ENCODE results near the gene COBLL1. TPM values are rescaled to one million over a fixed set of nuclear protein-coding genes. Genes with fewer than 3 reads are reported as not detected.

Gene COBLL1
- total and polyA plus RNA-seq, 4 donors: 12.6 to 31.3 (median 20.6) TPM

GRCh38 chr2:164677733-164678132 is 163.9 kb downstream of the COBLL1 start:
- no peaks in the 10 kb centered on the region for H3K4me1 ChIP-seq (ENCODE audit: control insufficient read depth, insufficient read depth, low read length)
- no peaks in the 10 kb centered on the region for H3K36me3 ChIP-seq (ENCODE audit: control insufficient read depth, insufficient read depth, low read length)
- no peak overlapping the region for H3K27ac ChIP-seq (ENCODE audit: low read depth, low read length)
- no peaks in the 10 kb centered on the region for H3K27me3 ChIP-seq (ENCODE audit: control insufficient read depth, insufficient read depth, low read length)
- H3K4me3 ChIP-seq (ENCODE audit: low read depth, low read length): no peak overlapping the region
- DNase-seq (ENCODE audit: low read depth in 4 of 6, low spot score in 6 of 6): no peak
- H3K9me3 ChIP-seq (ENCODE audit: control insufficient read depth, insufficient read depth, low read length): peaks cover 4% of the 10 kb centered on the region
- no CpG with 5 or more reads among the region's 1 CpG for WGBS (ENCODE audit: insufficient coverage)

GRCh38 chr2:164677271-164677670 is 164.4 kb downstream of the COBLL1 start:
- H3K27me3 ChIP-seq (ENCODE audit: control insufficient read depth, insufficient read depth, low read length): no peaks in the 10 kb centered on the region
- H3K9me3 ChIP-seq (ENCODE audit: control insufficient read depth, insufficient read depth, low read length): peaks cover 4% of the 10 kb centered on the region
- no peaks in the 10 kb centered on the region for H3K4me1 ChIP-seq (ENCODE audit: control insufficient read depth, insufficient read depth, low read length)
- no CpG with 5 or more reads among the region's 1 CpG for WGBS (ENCODE audit: insufficient coverage)
- H3K4me3 ChIP-seq (ENCODE audit: low read depth, low read length): no peak overlapping the region
- no peaks in the 10 kb centered on the region for H3K36me3 ChIP-seq (ENCODE audit: control insufficient read depth, insufficient read depth, low read length)
- DNase-seq (ENCODE audit: low read depth in 4 of 6, low spot score in 6 of 6): no peak
- no peak overlapping the region for H3K27ac ChIP-seq (ENCODE audit: low read depth, low read length)

GRCh38 chr2:164675687-164676086 is 165.9 kb downstream of the COBLL1 start:
- Histone ChIP-seq H3K27me3 (ENCODE audit: control insufficient read depth, insufficient read depth, low read length) (no peaks in the 10 kb centered on the region), H3K36me3 (ENCODE audit: control insufficient read depth, insufficient read depth, low read length) (no peaks in the 10 kb centered on the region), H3K4me1 (ENCODE audit: control insufficient read depth, insufficient read depth, low read length) (no peaks in the 10 kb centered on the region), H3K9me3 (ENCODE audit: control insufficient read depth, insufficient read depth, low read length) (peaks cover 4% of the 10 kb centered on the region), H3K4me3 (ENCODE audit: low read depth, low read length) (no peak overlapping the region), H3K27ac (ENCODE audit: low read depth, low read length) (no peak overlapping the region)
- no peak for DNase-seq (ENCODE audit: low read depth in 4 of 6, low spot score in 6 of 6)
- 100% methylated on average over 1 of the region's 2 CpGs for WGBS (ENCODE audit: insufficient coverage)

GRCh38 chr2:164675027-164675426 is 166.6 kb downstream of the COBLL1 start:
- Histone ChIP-seq H3K27me3 (ENCODE audit: control insufficient read depth, insufficient read depth, low read length) (no peaks in the 10 kb centered on the region), H3K4me1 (ENCODE audit: control insufficient read depth, insufficient read depth, low read length) (no peaks in the 10 kb centered on the region), H3K27ac (ENCODE audit: low read depth, low read length) (no peak overlapping the region), H3K4me3 (ENCODE audit: low read depth, low read length) (no peak overlapping the region), H3K36me3 (ENCODE audit: control insufficient read depth, insufficient read depth, low read length) (no peaks in the 10 kb centered on the region), H3K9me3 (ENCODE audit: control insufficient read depth, insufficient read depth, low read length) (peaks cover 4% of the 10 kb centered on the region)
- DNase-seq (ENCODE audit: low read depth in 4 of 6, low spot score in 6 of 6): peak in 1 of 6 donors; percentile 9
- WGBS (ENCODE audit: insufficient coverage): no CpG with 5 or more reads among the region's 2 CpGs

- Histone ChIP-seq H3K9me3 (ENCODE audit: control insufficient read depth, insufficient read depth, low read length) (no peaks in the 10 kb centered on the region), H3K27me3 (ENCODE audit: control insufficient read depth, insufficient read depth, low read length) (no peaks in the 10 kb centered on the region), H3K4me1 (ENCODE audit: control insufficient read depth, insufficient read depth, low read length) (no peaks in the 10 kb centered on the region), H3K4me3 (ENCODE audit: low read depth, low read length) (no peak overlapping the region), H3K36me3 (ENCODE audit: control insufficient read depth, insufficient read depth, low read length) (no peaks in the 10 kb centered on the region), H3K27ac (ENCODE audit: low read depth, low read length) (no peak overlapping the region)
- no peak for DNase-seq (ENCODE audit: low read depth in 4 of 6, low spot score in 6 of 6)
- WGBS (ENCODE audit: insufficient coverage): 100% methylated on average over 2 of the region's 4 CpGs
Measured at GRCh38 chr2:164671664-164672396, 169.8 kb downstream of the COBLL1 start.

GRCh38 chr2:164669291-164669690 is 172.3 kb downstream of the COBLL1 start:
- Histone ChIP-seq H3K27ac (ENCODE audit: low read depth, low read length) (no peak overlapping the region), H3K9me3 (ENCODE audit: control insufficient read depth, insufficient read depth, low read length) (no peaks in the 10 kb centered on the region), H3K4me1 (ENCODE audit: control insufficient read depth, insufficient read depth, low read length) (no peaks in the 10 kb centered on the region), H3K4me3 (ENCODE audit: low read depth, low read length) (no peak overlapping the region), H3K36me3 (ENCODE audit: control insufficient read depth, insufficient read depth, low read length) (no peaks in the 10 kb centered on the region), H3K27me3 (ENCODE audit: control insufficient read depth, insufficient read depth, low read length) (no peaks in the 10 kb centered on the region)
- no peak for DNase-seq (ENCODE audit: low read depth in 4 of 6, low spot score in 6 of 6)

GRCh38 chr2:164667566-164667965 is 174.1 kb downstream of the COBLL1 start:
- Histone ChIP-seq H3K27ac (ENCODE audit: low read depth, low read length) (no peak overlapping the region), H3K4me3 (ENCODE audit: low read depth, low read length) (no peak overlapping the region), H3K9me3 (ENCODE audit: control insufficient read depth, insufficient read depth, low read length) (no peaks in the 10 kb centered on the region), H3K4me1 (ENCODE audit: control insufficient read depth, insufficient read depth, low read length) (no peaks in the 10 kb centered on the region), H3K27me3 (ENCODE audit: control insufficient read depth, insufficient read depth, low read length) (no peaks in the 10 kb centered on the region), H3K36me3 (ENCODE audit: control insufficient read depth, insufficient read depth, low read length) (no peaks in the 10 kb centered on the region)
- DNase-seq (ENCODE audit: low read depth in 4 of 6, low spot score in 6 of 6): no peak
- no CpG with 5 or more reads among the region's 2 CpGs for WGBS (ENCODE audit: insufficient coverage)

- H3K4me3 ChIP-seq (ENCODE audit: low read depth, low read length): no peak overlapping the region
- no peaks in the 10 kb centered on the region for H3K4me1 ChIP-seq (ENCODE audit: control insufficient read depth, insufficient read depth, low read length)
- no peak for DNase-seq (ENCODE audit: low read depth in 4 of 6, low spot score in 6 of 6)
- H3K27ac ChIP-seq (ENCODE audit: low read depth, low read length): no peak overlapping the region
- H3K36me3 ChIP-seq (ENCODE audit: control insufficient read depth, insufficient read depth, low read length): no peaks in the 10 kb centered on the region
- H3K9me3 ChIP-seq (ENCODE audit: control insufficient read depth, insufficient read depth, low read length): no peaks in the 10 kb centered on the region
- H3K27me3 ChIP-seq (ENCODE audit: control insufficient read depth, insufficient read depth, low read length): no peaks in the 10 kb centered on the region
Measured at GRCh38 chr2:164664070-164664469, 177.6 kb downstream of the COBLL1 start.

GRCh38 chr2:164662868-164663631 is 178.6 kb downstream of the COBLL1 start:
- Histone ChIP-seq H3K27me3 (ENCODE audit: control insufficient read depth, insufficient read depth, low read length) (no peaks in the 10 kb centered on the region), H3K4me3 (ENCODE audit: low read depth, low read length) (no peak overlapping the region), H3K9me3 (ENCODE audit: control insufficient read depth, insufficient read depth, low read length) (no peaks in the 10 kb centered on the region), H3K27ac (ENCODE audit: low read depth, low read length) (no peak overlapping the region), H3K4me1 (ENCODE audit: control insufficient read depth, insufficient read depth, low read length) (no peaks in the 10 kb centered on the region), H3K36me3 (ENCODE audit: control insufficient read depth, insufficient read depth, low read length) (no peaks in the 10 kb centered on the region)
- DNase-seq (ENCODE audit: low read depth in 4 of 6, low spot score in 6 of 6): no peak
- no CpG with 5 or more reads among the region's 1 CpG for WGBS (ENCODE audit: insufficient coverage)

- H3K36me3 ChIP-seq (ENCODE audit: control insufficient read depth, insufficient read depth, low read length): no peaks in the 10 kb centered on the region
- DNase-seq (ENCODE audit: low read depth in 4 of 6, low spot score in 6 of 6): no peak
- no peaks in the 10 kb centered on the region for H3K9me3 ChIP-seq (ENCODE audit: control insufficient read depth, insufficient read depth, low read length)
- H3K4me3 ChIP-seq (ENCODE audit: low read depth, low read length): no peak overlapping the region
- H3K4me1 ChIP-seq (ENCODE audit: control insufficient read depth, insufficient read depth, low read length): no peaks in the 10 kb centered on the region
- no peaks in the 10 kb centered on the region for H3K27me3 ChIP-seq (ENCODE audit: control insufficient read depth, insufficient read depth, low read length)
- WGBS (ENCODE audit: insufficient coverage): no CpG with 5 or more reads among the region's 1 CpG
- no peak overlapping the region for H3K27ac ChIP-seq (ENCODE audit: low read depth, low read length)
Measured at GRCh38 chr2:164662066-164662465, 179.6 kb downstream of the COBLL1 start.

Data from spinal cord (tissue), 10 donors.